C4-2B (cell line): ENCODE data around the gene TIGD1.

ENCODE experiments used
- H3K27ac ChIP-seq: fragments of 450-650 bp; 2 replicates; pipeline ENCODE4 v1.5.1; 2017
- ZFX ChIP-seq: fragments of 450-650 bp; IDR thresholded peaks from 2 replicates; pipeline ENCODE4 v1.6.1; 2017
- TF ChIP-seq, protein P1 (sequence below): fragments of 450-650 bp; conservative IDR thresholded peaks from 2 replicates; pipeline ENCODE4 v1.5.1; 2017; ENCODE audit warnings: mild to moderate bottlenecking

TIGD1 gene

DNA sequence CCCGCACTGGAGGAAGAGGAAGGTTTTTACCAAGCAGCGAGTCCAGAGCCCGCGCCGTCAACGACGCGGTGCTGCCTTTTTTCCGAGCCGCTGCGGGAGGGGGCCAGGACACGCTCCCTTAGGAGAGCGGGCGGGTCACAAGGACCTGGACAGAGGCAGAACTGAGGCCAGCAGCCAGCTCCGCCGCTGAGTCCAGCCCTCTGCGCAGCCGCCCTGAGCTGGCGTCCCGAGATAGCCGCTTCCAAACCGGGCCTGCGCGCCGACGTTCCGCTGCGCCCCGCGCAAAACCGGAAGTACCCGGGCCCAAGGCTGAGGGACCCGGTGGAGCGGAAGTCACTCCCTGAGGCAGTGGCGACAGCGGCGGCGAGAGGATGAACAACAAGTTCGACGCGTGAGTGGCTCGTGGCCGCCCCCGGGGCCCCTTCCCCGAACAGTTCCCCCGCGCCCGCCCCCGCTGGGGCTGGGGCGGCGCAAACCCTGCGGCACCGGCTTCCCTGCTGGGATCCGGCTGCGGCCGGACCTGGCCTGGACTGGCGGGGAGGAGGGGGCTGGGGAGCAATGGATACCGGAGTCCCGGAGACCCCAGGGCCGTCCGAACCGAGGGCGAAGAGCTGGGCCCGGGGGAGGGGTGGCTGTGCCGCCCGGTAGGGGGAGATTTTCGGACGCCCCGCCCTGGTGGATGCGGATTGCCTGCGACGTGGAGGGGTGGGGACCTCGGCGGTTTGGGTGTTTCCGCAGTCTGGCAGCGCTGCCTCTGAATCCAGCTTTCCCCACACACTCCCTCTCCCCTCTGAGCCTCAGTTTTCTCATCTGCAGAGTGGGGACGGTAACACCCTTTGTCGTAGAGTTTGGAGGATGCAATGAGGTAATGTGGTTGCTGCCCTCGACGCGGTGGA lies at the start of gene TIGD1, which contains the start of gene EIF4E2:
TIGD1 (minus strand) TSS at position 204 of the 896 bp plus-strand sequence. CDS start 675 bp downstream, outside the sequence.
EIF4E2 (plus strand) TSS at position 336 of the 896 bp plus-strand sequence; CDS start at position 372, 36 bp downstream.
- peak within 1 kb of the TSS; percentile 95 for H3K27ac ChIP-seq
- 0 out of 2 replicates have a peak, but pooled peaks have one; percentile 23 for TF ChIP-seq ZFX
- TF ChIP-seq, protein P1, sequence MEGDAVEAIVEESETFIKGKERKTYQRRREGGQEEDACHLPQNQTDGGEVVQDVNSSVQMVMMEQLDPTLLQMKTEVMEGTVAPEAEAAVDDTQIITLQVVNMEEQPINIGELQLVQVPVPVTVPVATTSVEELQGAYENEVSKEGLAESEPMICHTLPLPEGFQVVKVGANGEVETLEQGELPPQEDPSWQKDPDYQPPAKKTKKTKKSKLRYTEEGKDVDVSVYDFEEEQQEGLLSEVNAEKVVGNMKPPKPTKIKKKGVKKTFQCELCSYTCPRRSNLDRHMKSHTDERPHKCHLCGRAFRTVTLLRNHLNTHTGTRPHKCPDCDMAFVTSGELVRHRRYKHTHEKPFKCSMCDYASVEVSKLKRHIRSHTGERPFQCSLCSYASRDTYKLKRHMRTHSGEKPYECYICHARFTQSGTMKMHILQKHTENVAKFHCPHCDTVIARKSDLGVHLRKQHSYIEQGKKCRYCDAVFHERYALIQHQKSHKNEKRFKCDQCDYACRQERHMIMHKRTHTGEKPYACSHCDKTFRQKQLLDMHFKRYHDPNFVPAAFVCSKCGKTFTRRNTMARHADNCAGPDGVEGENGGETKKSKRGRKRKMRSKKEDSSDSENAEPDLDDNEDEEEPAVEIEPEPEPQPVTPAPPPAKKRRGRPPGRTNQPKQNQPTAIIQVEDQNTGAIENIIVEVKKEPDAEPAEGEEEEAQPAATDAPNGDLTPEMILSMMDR, result peak; percentile 35

DNA sequence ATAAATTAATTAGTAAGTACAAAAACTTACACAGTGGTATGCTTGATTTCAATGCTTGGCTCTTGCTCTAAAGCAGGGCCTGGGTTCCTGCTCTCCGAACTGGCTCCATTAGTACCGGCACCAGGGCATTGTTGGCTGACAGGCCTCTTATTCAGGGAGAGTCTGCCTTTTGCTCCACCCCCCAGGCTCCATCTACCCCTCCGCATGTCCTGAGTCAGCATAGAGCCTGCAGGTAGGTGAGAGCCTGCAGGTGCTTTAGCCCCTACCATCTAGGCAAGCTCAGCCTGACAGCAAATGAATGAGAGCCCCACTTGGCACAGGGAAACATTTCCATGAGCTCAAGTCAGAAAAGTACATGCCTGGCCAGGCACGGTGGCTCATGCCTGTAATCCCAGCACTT lies 47.9 kb upstream of the TIGD1 start:
- H3K27ac ChIP-seq, result no peak overlapping the region
- no peak for TF ChIP-seq ZFX
- TF ChIP-seq, protein P1, result no peak

DNA sequence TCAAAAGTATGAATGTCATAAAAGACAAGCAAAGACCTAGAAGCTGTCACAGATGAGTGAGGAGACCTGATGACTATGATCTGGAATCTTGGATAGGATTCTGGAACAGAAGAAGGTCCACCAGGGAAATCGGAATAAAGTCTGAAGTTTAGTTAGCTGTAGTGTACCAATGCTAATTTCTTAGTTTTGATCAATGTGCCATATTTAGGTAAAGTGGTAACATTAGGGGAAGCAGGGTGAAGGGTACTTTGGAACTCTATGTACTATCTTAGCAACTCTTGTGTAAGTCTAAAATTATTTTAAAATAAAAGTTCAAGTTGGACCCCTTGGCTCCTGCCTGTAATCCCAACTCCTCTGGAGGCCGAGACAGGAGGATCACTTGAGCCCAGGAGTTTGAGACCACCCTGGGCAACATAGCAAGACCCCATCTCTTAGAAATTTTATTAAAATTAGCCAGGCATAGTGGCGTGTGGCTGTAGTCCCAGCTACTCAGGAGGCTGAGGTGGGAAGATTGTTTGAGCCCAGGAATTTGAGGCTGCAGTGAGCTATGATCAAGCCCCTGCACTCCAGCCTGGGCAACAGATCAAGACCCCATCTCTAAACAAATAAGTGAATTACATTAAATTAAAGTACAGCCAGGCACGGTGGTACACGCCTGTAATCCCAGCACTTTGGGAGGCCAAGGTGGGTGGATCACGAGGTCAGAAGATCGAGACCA lies 47.2 kb upstream of the TIGD1 start:
- no peak overlapping the region for H3K27ac ChIP-seq
- TF ChIP-seq ZFX, result no peak
- TF ChIP-seq, protein P1, result no peak

DNA sequence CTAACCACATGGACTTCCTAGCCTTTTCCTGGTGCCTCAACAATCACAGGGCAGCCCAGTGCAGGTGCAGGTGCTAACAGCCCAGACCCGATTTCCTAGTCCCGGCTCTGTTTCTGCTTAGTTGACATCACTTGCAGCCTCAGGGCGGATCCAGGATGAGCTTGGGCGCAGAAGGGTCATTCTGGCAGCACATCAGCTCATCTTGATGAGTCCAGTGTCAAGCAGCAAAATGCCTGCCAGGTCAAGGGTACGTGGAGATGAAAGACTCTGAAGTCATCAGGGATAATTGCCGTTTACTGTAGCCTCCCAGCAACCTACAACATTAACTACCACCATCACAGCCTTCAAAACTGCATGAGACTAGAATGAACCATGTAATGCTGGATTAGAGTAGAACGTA lies 43.6 kb upstream of the TIGD1 start:
- no peak for TF ChIP-seq ZFX
- TF ChIP-seq, protein P1, result no peak
- H3K27ac ChIP-seq, result no peak overlapping the region

- H3K27ac ChIP-seq, result no peak overlapping the region
- TF ChIP-seq, protein P1, result no peak
- TF ChIP-seq ZFX, result no peak
Observed at GRCh38 chr2:232592772-232593395, 42.5 kb upstream of the TIGD1 start.

GRCh38 chr2:232588680-232589585 lies 38.6 kb upstream of the TIGD1 start:
- peak overlapping the region; percentile 89 for H3K27ac ChIP-seq
- TF ChIP-seq, protein P1, result no peak
- TF ChIP-seq ZFX, result peak; percentile 56; the same call in 1 of the 2 replicates
